ENCODE measurements around the gene IGF1R. TPM values are rescaled to one million over a fixed set of nuclear protein-coding genes. Genes with fewer than 3 reads are reported as not detected.
"Not testable (repeated sequence)": the region's sequence is repeated elsewhere in the genome, so short reads cannot be mapped to it uniquely, and the experiment has no call there.

The IGF1R gene
- total RNA-seq, 2 donors from 2014 or later: 27.3 to 56.2 TPM

DNA sequence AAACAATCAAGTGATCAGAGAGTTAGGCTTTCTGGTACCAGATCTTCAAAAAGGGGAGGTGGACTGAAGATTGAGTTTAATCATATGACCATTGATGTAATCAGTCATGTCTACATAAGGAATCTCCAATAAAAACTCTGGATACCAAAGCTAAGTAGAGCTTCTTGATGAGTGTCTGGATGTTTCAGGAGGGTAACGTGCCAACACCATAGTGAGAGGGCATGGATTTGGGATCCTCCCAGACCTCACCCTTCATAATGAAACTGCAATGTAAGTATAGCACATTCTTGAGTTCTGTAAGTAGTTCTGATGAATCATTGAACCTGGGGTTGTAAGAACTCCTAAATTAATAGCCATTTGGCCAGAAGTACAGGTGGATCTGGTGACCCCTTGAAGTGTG, 337.9 kb downstream of the IGF1R start:
- ATAC-seq (no peak), DNase-seq (no peak)
- intact Hi-C loops (cut with DNase I): no loop called here

DNA sequence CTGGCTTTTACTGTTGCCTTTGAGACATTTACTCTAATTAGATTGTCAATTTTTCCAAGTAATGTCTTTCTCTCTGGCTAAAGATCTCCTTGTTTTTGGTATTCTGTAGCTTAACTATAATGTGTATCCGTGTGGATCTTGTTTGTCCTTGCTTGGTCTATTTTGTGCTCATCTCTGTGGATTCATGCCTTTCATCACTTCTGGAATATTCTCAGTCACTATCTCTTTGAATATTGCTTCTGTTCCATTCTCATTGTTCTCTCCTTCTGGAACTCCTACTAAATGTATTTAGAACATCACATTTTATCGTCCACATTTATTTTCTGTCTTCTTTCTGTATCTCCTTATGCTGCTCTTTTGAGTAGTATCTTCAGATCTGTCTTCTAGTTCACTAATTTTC, 346.6 kb downstream of the IGF1R start:
- no peak for ATAC-seq
- intact Hi-C loops (cut with DNase I): no loop called here

DNA sequence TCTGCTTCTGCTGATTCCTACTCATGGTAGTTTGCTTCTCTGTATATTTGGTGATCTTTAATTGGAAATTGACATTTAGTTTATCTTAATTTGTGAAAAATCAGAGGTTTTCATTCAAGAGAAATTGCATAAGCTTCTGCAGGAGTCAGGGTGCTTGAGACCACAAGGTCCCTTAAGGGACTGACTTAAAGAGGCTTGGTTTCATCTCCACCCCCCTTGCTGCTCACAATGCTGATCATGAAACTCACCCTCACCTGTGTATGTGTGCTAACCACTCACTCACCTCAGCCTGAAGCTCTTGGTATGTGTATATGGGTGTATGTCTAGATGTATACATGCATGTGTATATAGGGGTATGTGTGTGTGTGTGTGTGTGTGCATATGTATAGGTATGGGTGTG, 347.8 kb downstream of the IGF1R start:
- DNase-seq (no peak), ATAC-seq (no peak)
- intact Hi-C loops (cut with DNase I): no loop called here

More for the DNA sequence above, 346.6 kb downstream of the IGF1R start:
- no peak for DNase-seq

DNA sequence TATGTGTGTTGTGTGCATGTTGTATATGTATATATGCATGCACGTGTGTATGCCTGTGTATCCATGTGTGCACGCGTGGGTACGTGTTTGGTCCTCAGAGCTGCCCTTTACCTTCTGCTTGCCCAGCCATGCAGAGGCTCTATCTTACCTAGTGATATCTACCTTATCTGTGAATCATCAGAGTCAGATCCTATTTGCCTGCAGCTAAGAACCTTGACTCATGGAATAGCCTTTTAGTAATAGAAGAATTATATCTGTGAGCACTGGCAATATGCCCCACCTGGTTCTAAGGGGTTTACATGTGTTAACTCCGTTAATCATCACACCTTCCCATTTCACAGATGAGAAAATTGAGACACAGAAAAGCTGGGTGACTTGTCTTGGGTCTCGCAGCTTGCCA, 348.3 kb downstream of the IGF1R start:
- intact Hi-C loops (cut with DNase I): no loop called here
- ATAC-seq (no peak), DNase-seq (no peak)

DNA sequence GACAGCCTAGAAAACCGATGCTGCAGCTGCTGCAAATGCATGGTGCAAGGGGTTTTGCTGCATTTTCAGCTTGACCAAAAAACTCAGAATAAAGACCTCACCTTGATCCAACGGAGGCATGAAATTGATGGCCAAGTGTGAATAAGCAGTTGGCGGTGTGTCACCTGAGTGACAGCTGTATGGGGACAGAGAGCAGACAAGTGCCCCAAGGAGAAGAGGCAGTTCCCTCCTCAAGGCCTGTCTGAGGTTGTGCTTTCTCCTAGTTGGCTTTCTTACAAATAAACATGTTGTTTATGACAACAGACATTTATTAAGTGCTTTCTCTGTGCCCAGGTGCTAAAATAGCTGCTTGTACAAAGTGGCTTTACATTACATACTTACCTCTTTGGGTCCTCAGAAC, 349.0 kb downstream of the IGF1R start:
- intact Hi-C loops (cut with DNase I): no loop called here
- no peak for DNase-seq
- ATAC-seq: no peak

DNA sequence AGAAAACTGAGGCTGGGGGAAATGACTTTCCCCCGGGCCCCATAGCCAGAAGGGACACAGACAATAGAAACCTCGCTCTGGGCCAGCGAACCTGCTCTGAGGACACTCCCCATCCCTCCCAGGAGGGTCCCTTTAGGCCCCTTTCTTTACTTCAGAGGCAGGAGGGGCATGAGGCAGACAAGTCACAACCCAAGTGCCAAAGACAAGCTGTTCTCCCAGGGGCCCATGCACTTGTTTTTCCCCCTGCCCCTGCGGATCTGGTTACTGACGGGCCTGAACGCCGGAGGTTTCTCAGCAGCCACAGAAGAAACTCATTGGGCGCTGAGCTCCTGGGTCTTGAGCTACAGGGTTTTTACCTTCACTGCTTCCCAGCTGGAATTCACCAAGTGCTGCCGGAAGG, 349.4 kb downstream of the IGF1R start:
- intact Hi-C loops (cut with DNase I): no loop called here
- DNase-seq (no peak), ATAC-seq (no peak)

DNA sequence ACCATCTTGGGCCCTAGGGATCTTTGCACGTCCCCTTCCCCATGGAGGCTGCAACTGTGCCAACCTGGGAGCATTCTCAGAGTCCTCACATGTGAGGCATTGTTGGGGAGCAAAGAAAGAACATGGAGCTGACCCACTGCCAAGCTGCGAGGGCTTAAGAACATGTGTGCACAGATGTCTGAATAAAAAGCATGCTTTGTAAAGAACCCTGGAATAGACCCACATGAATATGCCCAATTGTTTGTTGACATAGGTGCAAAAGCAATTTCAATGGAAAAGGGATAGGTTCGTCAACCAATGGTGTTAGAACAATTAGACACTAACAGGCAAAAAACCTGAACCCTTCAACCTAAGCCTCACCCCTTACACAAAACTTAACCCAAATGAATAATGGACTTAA, 349.9 kb downstream of the IGF1R start:
- DNase-seq: no peak
- no peak for ATAC-seq
- intact Hi-C loops (cut with DNase I): no loop called here

DNA sequence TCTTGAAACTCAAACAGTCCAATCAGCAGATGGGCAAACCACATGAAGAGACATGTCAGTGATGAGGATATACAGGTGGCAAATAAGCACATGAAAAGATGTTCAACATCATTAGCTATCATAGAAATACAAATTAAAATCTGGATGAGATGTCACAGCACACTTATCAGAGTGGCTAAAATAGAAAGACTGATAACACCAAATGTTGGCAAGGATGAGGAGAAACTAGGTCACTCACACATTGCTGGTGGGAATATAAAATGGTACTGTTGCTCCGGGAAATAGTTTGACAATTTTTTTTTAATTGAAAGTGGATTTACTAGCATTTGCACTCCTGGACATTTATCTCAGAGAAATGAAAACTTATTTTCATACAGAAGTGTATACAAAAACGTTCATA, 350.9 kb downstream of the IGF1R start:
- peak in 1 of 2 donors; percentile 57 for ATAC-seq
- no peak for DNase-seq
- intact Hi-C loops (cut with DNase I): no loop called here

DNA sequence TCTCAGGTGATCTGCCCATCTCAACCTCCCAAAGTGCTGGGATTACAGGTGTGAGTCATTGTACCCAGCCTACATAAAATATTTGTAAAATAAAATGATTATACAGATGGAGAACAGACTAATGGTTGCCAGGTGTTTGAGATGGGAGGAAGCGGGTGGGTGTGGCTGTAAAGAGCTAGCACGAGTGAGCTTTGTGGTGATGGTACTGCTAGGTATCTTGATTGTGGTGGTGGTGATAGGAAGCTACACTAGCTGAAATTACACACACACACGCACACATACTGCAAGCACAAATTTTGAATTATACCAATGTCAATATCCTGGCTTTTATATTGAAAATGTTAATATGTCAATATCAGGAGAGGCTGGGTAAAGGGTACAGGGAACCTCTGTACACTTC, 353.9 kb downstream of the IGF1R start:
- DNase-seq: no peak
- intact Hi-C loops (cut with DNase I): no loop called here
- no peak for ATAC-seq

DNA sequence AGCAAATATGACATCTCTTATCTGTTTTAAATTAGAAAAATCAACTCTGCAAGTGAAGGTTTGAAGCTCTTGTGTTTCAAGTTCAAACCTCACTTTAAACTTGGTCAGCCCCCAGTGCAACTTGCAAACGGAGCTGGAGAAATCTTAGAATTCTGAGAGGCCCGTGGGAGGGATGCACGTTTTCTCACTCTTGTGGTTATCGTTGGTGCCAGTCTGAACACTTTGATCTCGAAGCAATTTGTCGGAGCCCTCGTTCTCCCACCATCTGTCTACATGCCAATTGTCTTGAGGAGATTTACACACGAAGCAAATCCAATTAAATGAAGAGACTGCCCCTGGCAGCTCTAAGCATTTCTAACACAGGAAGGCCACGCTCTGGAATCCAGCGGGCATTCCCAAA, 355.0 kb downstream of the IGF1R start:
- ATAC-seq; intact Hi-C loops (cut with DNase I); DNase-seq: not testable (repeated sequence)

DNA sequence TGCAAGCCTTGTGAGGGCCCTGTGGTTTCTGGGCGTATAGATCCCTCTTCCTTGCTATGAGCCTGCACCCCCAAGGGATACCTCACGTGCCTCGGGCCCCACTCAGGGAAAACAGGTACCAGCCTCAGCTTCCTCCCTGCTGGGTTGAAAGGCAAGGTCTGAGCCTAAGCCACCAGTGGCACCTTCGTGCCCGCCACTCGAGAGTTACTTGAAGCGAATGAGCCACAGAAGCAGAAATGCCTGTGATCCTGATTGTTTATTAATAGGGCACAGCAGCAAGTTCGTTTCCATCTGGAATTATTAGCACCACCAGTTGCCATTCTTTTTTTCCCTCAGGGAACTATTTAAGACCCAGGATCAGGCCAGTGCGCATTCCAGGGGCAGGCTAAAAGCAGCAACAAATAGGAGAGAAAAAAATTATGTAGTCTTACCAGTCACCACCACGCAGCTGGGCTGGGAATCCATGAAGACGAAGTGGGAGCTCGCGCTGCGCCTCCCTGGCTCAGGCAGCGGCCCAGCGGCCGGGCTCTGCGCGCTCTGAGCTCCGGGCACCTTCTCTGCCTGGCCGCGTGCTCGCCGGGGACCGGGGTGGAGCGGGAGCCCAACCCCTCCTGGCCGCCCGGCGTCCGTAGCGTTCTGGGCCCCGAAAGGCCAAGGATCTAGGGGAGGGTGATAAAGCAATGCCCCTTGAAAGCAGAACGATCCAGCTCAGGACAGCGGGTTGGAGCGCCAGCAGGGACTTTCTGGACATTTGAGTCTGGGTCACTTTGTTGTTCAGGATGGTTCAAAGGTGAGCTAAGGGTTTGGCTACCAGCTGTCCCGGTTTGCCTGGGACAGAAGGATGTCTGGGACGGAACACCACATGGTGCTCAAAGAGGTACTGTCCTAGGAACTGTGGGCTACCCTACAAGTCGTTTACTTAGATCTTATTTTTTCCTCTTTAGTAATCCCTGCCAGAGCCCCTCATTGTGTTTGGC, 356.9 kb downstream of the IGF1R start:
- DNase-seq; intact Hi-C loops (cut with DNase I): not testable (repeated sequence)
- peak; percentile 67 to 81 for ATAC-seq

DNA sequence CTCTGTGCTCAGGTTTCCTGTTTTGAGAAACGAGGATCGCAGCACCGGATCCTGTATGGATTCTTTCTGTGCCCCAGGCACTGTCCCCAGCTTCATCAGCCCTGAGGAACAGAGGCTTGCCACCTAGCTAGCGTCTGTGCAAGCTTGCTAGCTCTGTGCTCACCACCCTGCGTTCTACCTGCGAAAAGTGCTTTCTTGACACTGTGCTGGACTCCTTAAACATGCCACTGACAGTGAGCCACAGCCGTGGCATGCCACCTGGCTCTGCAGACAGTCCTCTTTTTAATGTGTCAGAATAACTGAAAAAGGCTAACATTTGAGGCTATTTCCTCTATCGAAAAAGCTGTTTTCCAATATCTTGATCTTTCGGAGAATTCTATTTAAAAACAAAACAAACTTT, 357.8 kb downstream of the IGF1R start:
- DNase-seq (no peak), ATAC-seq (no peak)
- intact Hi-C loops (cut with DNase I): no loop called here

DNA sequence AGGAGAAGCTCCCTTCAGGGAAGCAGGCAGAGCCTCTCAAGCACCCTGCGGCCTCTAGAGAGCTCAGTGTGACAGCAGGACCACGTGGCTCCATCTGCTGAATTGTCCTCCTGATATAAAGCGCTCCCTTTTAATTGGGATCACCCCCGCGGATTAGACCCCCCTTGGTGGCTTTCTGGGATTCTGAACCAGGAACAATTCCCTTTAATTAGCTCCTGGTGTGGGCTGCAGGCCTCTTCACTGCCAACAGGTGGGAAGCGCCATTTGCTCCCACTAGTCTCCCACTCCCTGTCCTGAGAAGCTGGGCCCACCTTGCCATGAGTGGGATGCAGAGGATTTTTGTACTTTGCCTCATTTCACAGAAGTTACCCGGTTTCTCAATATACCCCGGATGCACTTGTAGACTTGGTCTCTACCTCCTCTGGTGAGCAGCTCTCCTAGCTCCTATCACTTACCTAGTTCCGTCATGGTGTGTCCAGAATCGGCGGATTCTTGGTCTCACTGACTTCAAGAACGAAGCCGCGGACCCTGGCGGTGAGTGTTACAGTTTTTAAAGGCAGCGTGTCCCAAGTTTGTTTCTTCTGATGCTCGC, 358.7 kb downstream of the IGF1R start:
- DNase-seq (no peak), ATAC-seq (no peak)
- intact Hi-C loops (cut with DNase I): no loop called here

DNA sequence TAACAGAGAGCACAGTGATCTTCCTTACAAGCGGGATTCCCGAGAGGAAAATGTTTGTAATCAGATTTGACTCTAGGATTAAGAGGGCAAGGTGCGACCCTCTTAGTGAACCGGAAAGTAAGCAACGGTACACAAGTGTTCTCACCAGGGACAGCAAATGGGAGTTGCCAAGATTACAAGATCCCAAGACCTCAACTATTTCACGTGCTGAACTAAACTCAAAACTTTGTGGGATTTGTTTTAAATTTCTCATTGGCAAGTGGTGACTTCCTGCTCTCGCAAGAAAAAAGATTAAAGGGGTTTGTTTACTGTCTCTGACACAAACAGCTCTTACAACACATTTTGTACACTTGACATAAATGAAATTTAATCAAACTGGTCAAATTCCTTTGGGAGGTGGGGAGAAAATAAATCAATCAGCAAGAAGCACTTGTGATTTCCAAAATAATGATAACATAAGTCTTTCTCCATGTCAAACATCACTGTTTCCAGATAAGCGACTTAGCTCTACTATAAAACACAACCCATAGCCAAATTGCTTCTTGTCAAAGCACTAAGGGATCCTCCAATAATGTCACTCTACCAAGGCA, 361.5 kb downstream of the IGF1R start:
- intact Hi-C loops (cut with DNase I): no loop called here
- ATAC-seq (no peak), DNase-seq (no peak)

DNA sequence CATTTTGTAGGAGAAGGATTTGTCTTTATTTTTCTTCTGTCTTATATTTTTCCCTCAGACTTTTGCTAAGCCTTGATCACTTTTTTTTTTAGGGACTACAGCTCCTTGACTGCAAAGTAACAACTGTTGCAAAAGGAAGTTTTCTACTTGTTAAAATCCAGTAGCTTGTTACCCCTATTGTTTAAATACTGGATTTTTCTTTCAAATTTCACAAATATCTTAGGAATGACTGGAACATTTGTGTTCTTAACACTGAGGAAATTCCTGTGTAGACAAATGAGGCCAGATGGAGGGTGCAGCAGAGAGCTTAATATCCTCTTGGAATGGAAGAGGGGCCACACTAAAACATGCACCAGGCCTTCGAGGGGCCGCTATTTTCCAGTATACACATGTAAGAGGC, 362.4 kb downstream of the IGF1R start:
- ATAC-seq: no peak
- intact Hi-C loops (cut with DNase I): no loop called here

More for the DNA sequence above, 362.4 kb downstream of the IGF1R start:
- no peak for DNase-seq

Small RNAs within 50 kb of the gene (microRNA-seq; reads per million reads assigned to microRNA genes)
- gene MIR4714: 0 to 0.27 reads per million in 2 donors
